K562 (cell line): Measurements from ENCODE around the gene ANKRD13B. TPM values are rescaled to one million over a fixed set of nuclear protein-coding genes. Genes with fewer than 3 reads are reported as not detected.

Experiments used
- ADNP ChIP-seq: fragments of 200-800 bp; sonication (Bioruptor generic); IDR thresholded peaks from 2 replicates; pipeline ENCODE4 v1.6.1; 2016; ENCODE audit warnings: missing genetic modification characterization, missing compliant biosample characterization
- ARID4B ChIP-seq: sonication (generic); formaldehyde crosslinking; IDR thresholded peaks from 2 replicates; pipeline ENCODE4 v1.8.0; 2022; ENCODE audit warnings: mild to moderate bottlenecking, missing genetic modification reagents
- ATF1 ChIP-seq, 2 experiments: fragments of 450-650 bp in 1 of 2; IDR thresholded peaks; 2 replicates each; pipeline ENCODE4 v1.6.1; 2016; ENCODE audit warnings: missing compliant biosample characterization in 1 of 2, missing genetic modification characterization in 1 of 2
- BMI1 ChIP-seq: fragments of 150-350 bp; IDR thresholded peaks from 2 replicates; pipeline ENCODE4 v1.6.1; 2014; ENCODE audit warnings: low read length
- CCNT2 ChIP-seq: IDR thresholded peaks from 2 replicates; pipeline ENCODE4 v1.6.1; 2011; ENCODE audit warnings: borderline replicate concordance, low read depth, mild to moderate bottlenecking, moderate library complexity, mixed read lengths, low read length; ENCODE audit not compliant: insufficient read length; ENCODE audit errors: extremely low read depth
- CREBBP ChIP-seq: IDR thresholded peaks from one replicate; pipeline ENCODE4 v1.6.1; 2012; ENCODE audit warnings: low read depth, mild to moderate bottlenecking, control low read depth, inconsistent platforms, low read length
- HMGXB4 ChIP-seq: sonication (generic); formaldehyde crosslinking; IDR thresholded peaks from 2 replicates; pipeline ENCODE4 v1.8.1; 2023; ENCODE audit warnings: mild to moderate bottlenecking, missing genetic modification reagents
- MAFK ChIP-seq: IDR thresholded peaks from 2 replicates; pipeline ENCODE4 v1.6.1; 2011; ENCODE audit warnings: low read length, improper control_type of control experiment
- POU5F1 ChIP-seq: fragments of 150-350 bp; IDR thresholded peaks from 2 replicates; pipeline ENCODE4 v1.6.1; 2014; ENCODE audit warnings: borderline replicate concordance, low read length, low read depth, mild to moderate bottlenecking; ENCODE audit not compliant: partially characterized antibody
- TCF7L2 ChIP-seq: fragments of 150-350 bp; IDR thresholded peaks from 2 replicates; pipeline ENCODE4 v1.6.1; 2016; ENCODE audit warnings: low read depth, mild to moderate bottlenecking, low read length, moderate library complexity
- TRIM25 ChIP-seq: fragments of 450-650 bp; IDR thresholded peaks from 2 replicates; pipeline ENCODE4 v1.7.0; 2016; ENCODE audit warnings: borderline replicate concordance
- U2AF2 ChIP-seq: fragments of 200-400 bp; formaldehyde crosslinking; optimal IDR thresholded peaks from 2 replicates; pipeline ENCODE3; 2017; ENCODE audit warnings: low read depth, mild to moderate bottlenecking, low read length
- ZEB2 ChIP-seq: fragments of 450-650 bp; IDR thresholded peaks from 2 replicates; pipeline ENCODE4 v1.6.1; 2016
- ZFPM2 ChIP-seq: fragments of 250-450 bp; sonication (Bioruptor Pico); IDR thresholded peaks from 2 replicates; pipeline ENCODE4 v1.5.1; 2022; ENCODE audit warnings: mild to moderate bottlenecking
- ZNF707 ChIP-seq: fragments of 250-450 bp; sonication (Bioruptor Pico); conservative IDR thresholded peaks from 2 replicates; pipeline ENCODE4 v1.8.0; 2022; ENCODE audit warnings: inconsistent platforms, mild to moderate bottlenecking, moderate library complexity
- ZNF740 ChIP-seq, 3 experiments: fragments of 200-800 bp in 1 of 3; sonication (Bioruptor generic) in 1 of 3; sonication (generic) in 1 of 3; formaldehyde crosslinking in 1 of 3; IDR thresholded peaks; 2 replicates each; pipeline versions ENCODE4 v1.6.1 to v1.8.0; 2016 to 2022; ENCODE audit warnings: mild to moderate bottlenecking in 2 of 3, missing compliant biosample characterization in 2 of 3, missing genetic modification characterization in 2 of 3, missing genetic modification reagents in 1 of 3
- ZNF778 ChIP-seq: fragments of 450-650 bp; formaldehyde crosslinking; IDR thresholded peaks from 2 replicates; pipeline ENCODE4 v1.4.0; 2020; ENCODE audit warnings: mild to moderate bottlenecking, moderate library complexity
- polyA plus RNA-seq, 8 experiments: library from polyadenylated mRNA; depleted of rRNA in 4 of 8; stranded (reverse) in 5 of 8; unstranded in 3 of 8; fragments of >200 nt; fragmentation: Nextera tagmentation in 2 of 8; fragmentation: Illumina TruSeq in 1 of 8; extraction: Ambion mirVana in 2 of 8; extraction: Trizol in 1 of 8; gene quantifications; 2 replicates each; pipeline versions ENCODE4 v1.2.1 to v1.2.3, GENCODE V29; 2011 to 2014; ENCODE audit warnings: inconsistent platforms in 1 of 8, missing spikeins in 1 of 8
- total RNA-seq, 7 experiments: library from RNA; depleted of rRNA in 6 of 7; stranded (reverse); fragments of >200 nt in 6 of 7; fragmentation: Illumina TruSeq in 2 of 7; extraction: Trizol in 2 of 7; gene quantifications; 2 replicates each; pipeline versions ENCODE4 v1.2.1 to v1.2.3, GENCODE V29; 2011 to 2021; ENCODE audit warnings: low replicate concordance in 1 of 7

The ANKRD13B gene
- total and polyA plus RNA-seq, 9 of the 15 experiments (the other 6 are each of a cell fraction or from before 2014, with no cell fraction given) = 0.15 to 28.1 (median 4.6) TPM

- no peak for TF ChIP-seq ARID4B (CRISPR knock-in tag)
- no peak for TF ChIP-seq MAFK
- no peak for TF ChIP-seq ADNP
- peak; percentile 70 for TF ChIP-seq CCNT2
- no peak for TF ChIP-seq U2AF2
- no peak for TF ChIP-seq ATF1 (CRISPR knock-in tag; IDR thresholded peaks at IDR 0.05)
- 0 out of 2 replicates have a peak, but pooled peaks have one; percentile 12 for TF ChIP-seq ATF1 (tag; IDR thresholded peaks at IDR 0.05)
- no peak for TF ChIP-seq CREBBP
- TF ChIP-seq ZEB2 = no peak
- no peak for TF ChIP-seq HMGXB4 (CRISPR knock-in tag)
- TF ChIP-seq TRIM25 = no peak
- TF ChIP-seq ZNF740 (CRISPR knock-in tag; IDR thresholded peaks at IDR 0.05) = no peak
- no peak for TF ChIP-seq ZNF740 (tag; IDR thresholded peaks at IDR 0.05)
- TF ChIP-seq ZFPM2 = no peak
- no peak for TF ChIP-seq TCF7L2
- TF ChIP-seq ZNF778 = no peak
- no peak for TF ChIP-seq BMI1
- no peak for TF ChIP-seq ZNF707 (CRISPR knock-in tag)
- no peak for TF ChIP-seq POU5F1
Observed at GRCh38 chr17:29615492-29616299, 22.8 kb downstream of the ANKRD13B start (continued).
